ENCODE measurements around the gene FZD10.

The FZD10 gene

GRCh38 chr12:130132831-130133511, 29.3 kb upstream of the FZD10 start:
- no peak for DNase-seq (ENCODE audit: low spot score)

GRCh38 chr12:130133851-130134562, 28.3 kb upstream of the FZD10 start:
- DNase-seq (ENCODE audit: low spot score): no peak

DNA sequence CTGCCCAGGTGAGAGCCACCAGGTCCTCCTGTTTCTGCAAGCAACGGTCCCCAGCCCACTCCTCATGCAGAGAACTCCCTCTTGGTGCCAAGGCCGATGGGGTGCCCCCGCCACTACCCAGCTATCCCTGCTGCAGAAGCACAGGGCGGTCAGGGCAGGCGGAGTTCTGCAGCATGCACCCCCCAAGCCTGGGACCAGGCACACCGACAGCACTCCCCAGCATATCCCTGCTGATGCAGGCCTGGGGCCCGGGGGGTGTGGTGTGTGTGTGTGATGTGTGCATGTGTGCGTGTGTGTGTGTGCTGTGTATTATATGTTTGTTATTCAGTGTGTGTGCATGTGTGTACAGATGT, 27.7 kb upstream of the FZD10 start:
- DNase-seq (ENCODE audit: low spot score): no peak

DNA sequence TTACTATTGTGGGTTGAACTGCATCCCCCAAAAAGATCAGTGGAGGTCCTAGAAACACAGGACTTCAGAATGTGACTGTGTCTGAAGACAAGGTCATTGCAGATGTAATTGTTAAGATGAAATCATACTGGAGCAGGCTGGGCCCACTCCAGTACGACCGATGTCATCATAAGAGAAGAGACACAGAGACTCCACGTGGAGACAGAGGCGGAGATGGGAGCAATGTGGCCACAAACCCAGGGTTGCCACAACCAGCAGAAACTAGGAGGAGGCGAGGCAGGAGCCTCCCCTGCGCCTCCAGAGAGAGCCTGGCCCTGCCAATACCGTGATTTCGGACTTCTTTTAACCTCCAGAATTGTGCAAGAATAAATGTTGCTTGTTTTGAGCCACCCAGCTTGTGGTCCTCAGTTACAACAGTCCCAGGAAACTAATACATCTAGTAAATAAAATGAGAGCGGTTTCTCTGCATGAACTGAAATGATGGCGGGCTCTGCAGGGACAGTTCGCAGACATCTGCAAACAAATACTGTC, 25.7 kb upstream of the FZD10 start:
- no peak for DNase-seq (ENCODE audit: low spot score)

GRCh38 chr12:130137040-130138018, 24.9 kb upstream of the FZD10 start:
- DNase-seq (ENCODE audit: low spot score): no peak

- DNase-seq (ENCODE audit: low spot score): no peak
Observed at GRCh38 chr12:130138478-130138877, 23.8 kb upstream of the FZD10 start.

- DNase-seq (ENCODE audit: low spot score): no peak
Observed at GRCh38 chr12:130139567-130140421, 22.5 kb upstream of the FZD10 start.

DNA sequence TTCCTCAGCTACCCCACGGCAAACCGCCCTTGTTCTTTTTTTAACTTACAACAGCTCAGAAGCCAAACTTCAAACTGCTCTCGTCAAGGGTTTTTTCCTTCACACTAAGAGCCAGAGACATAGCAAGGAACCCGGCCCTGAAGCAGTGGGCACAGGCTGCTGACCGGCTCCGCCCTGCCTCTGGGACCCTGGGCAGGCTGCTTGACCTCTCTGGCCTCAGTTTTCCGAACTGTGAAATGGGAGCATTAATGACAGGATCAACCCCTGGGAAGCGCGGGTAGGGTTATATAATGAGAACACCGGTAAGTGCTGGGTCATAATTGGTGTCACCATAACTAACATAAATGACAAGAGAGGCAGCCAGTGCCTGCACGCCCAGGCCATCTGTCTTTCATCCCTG, 21.2 kb upstream of the FZD10 start:
- no peak for DNase-seq (ENCODE audit: low spot score)

DNA sequence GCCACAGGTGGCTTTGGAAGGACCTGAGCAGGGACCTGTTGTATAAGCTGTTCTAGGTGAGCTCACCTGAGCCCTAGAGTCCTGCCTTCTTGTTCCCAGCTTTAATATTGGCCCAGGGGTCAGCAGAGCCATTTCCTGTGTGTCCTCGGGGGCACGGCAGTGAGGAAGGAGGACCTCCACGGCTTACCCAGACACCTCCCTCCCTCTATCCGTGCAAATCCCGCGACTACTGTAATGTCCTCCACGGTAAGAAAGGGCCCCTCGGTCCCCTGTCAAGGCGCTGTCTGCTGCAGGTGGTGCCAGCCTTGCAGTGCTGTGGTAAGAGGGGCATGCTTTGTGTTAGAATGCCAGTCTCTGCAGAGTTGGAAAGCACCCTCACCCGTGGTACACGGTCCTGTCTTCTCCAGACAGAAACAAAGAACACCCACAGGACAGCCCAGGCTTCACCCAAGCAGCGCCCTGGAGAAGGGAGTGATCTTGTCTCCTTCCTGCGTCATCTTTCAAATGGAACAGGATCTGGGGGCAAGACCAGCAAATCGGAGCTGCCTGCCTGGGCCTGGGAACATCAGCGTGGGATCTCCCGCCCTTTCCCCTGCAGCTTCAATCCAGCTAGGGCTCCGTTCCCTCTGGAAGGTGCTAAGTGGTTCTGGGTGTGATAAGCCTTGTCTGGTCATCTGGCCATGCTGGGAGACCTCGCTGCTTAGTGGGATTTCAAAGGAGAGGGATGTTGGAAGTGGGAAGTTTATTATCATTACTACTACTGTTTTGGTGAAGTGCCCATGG, 20.2 kb upstream of the FZD10 start:
- no peak for DNase-seq (ENCODE audit: low spot score)

GRCh38 chr12:130142736-130143135, 19.5 kb upstream of the FZD10 start:
- DNase-seq (ENCODE audit: low spot score): no peak

DNA sequence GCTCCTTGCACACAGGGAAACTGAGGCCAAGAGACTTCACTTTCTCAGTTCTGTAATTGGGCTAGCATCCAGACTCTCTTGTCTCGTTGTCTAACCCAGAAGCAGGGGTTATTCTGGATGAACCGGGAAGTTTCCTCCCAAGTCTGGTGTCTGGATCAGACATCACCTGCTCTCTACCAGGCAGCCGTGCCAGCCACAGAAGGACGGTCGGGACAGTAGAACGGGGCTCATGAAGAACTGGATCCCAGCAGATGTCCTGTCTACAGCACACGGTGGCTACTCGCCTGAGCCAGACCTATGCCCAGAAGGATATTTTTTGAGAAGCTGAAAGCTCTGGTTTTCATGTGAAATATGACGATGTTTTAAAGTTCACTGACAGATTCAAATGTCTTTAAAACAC, 19.1 kb upstream of the FZD10 start:
- DNase-seq (ENCODE audit: low spot score): no peak

DNA sequence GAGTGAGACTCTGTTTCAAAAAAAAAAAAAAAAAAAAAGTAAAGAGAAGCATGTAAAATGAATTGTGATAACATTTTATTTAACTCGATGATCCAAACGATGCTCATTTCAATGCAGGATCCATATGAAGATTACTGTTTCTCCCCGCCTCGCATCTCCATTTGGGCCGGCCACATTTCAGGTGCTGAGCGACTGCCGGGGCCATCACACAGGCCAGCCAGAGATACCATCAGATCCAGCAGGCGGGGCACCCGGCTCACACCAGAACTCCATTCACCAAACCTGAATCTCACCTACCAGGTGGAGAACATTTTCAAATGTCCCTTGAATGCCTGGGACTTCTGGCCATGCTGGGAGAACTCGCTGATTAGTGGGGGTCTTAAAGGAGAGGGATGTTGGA, 18.0 kb upstream of the FZD10 start:
- DNase-seq (ENCODE audit: low spot score): no peak

DNA sequence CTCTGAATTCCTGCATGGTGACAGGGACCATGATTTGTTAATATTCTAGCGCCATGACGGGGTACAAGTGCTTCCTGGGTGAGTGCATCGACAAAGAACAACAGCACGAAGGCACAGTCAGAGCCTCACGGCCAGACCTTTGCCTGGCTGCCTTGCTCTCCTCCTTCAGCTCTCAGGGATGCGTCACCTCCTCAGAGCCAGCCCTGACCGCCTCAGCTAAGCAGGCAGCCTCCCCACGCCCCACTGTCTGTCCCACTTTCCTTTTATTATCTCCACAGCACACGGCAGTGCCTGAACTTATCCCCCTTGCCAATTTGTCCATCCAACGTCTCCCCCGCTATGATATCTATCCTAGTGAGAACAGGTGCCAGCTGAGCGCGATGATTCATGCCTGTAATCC, 16.5 kb upstream of the FZD10 start:
- no peak for DNase-seq (ENCODE audit: low spot score)

DNA sequence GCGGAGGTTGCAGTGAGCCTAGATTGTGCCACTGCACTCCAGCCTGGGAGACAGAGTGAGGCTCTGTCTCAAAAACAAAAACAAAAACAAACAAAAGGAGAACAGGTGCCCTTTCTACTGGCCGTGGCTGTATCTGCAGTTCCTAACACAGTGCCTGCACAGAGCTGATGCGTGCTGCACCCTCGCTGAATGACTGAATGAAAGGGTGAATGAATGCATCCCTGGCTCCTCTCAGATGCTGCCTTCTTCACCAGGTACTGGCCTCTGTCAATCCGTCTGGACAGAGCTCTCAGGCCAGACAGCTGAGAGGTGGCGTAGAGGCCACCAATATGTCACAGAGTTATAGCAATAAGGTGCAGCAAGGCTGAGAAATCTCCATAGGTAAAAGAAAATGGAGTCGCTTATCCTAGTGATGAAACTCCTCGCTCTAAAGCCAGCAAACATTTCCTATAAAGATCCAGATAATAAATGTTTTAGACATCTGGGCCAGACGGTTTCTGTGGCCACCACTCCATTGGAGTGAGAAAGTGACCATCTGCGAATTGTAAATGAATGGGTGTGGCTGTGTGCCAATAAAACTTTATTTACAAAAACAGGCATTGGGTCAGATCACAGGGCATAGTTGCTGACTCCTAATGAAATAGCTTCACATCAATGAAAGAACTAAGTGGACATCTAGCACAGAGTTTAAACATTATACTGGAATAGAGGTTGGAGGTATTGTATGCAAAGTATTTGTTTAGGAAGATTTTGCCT, 15.9 kb upstream of the FZD10 start:
- DNase-seq (ENCODE audit: low spot score): no peak

- DNase-seq (ENCODE audit: low spot score): no peak
Observed at GRCh38 chr12:130147875-130148596, 14.2 kb upstream of the FZD10 start.

DNA sequence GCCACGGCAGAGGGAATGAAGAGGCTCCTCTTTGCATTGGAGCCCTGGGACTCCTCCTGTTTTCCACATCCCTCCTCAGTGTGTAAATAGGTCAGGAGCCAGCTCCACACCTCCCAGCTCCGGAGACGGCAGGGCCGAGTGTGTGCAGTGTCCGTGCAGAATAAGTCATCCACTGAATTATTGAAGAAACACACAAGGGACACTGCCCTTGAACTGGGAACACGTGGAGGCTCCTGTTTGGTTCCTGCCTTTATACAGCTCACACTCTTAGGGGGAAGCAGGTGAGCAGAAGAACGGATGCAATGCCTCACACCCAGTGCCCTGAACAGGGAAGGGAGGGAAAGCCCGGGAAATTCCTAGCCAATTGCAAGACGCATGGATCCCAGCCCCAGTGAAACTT, 10.4 kb upstream of the FZD10 start:
- no peak for DNase-seq (ENCODE audit: low spot score)

DNA sequence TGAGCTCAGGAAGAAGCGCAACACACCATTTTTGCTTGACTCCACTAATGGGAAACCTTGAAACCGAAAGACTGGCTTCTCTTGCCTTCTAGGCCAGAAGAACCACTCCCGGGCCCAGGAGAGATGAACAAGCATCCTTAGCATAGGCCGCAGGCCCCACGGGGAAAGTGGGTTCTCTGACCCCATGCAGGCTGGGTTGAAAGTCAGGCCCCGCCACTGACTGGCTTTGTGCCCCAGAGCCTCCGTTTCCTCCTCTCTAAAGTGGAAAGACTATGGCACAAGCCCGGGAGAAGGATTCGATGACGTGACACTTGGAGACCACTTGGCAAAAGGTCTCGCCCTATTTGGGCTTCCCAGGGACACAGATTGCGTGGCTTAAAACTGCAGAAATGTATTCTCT, 9.9 kb upstream of the FZD10 start:
- DNase-seq (ENCODE audit: low spot score): no peak

DNA sequence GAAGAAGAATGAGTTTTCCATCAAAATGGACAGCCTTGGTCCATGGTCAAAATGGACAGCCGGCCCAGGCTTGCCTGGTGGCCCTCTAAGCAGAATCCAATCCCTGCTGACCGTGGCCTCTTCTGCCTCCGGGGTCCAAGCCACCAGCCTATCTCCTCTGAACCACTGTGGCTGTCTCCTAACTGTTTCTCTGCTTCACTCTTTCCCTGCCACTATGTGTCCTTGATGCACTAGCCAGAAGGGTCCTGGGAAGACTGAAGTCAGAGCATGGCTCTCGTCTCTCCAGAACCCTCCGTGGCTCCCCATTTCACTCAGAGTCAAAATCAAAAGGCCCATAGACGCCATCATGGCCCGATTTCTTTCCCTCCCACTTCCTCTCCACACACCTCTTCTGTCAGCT, 8.5 kb upstream of the FZD10 start:
- no peak for DNase-seq (ENCODE audit: low spot score)

Measured in germinal center (tissue), 1 donor.